Colonic mucosa (tissue), 4 donors: Measurements from ENCODE around the gene RHEX. TPM values are rescaled to one million over a fixed set of nuclear protein-coding genes. Genes with fewer than 3 reads are reported as not detected.

ENCODE experiments used
- DNase-seq: peaks from one replicate; pipeline ENCODE4 v3.0.0-alpha.2; 2020
- H3K27ac ChIP-seq: fragments of 200-600 bp; one replicate; pipeline ENCODE4 v1.8.0; 2021
- H3K27me3 ChIP-seq: fragments of 200-600 bp; one replicate; pipeline ENCODE4 v1.8.0; 2021
- H3K36me3 ChIP-seq: fragments of 200-600 bp; one replicate; pipeline ENCODE4 v1.8.0; 2021
- H3K4me1 ChIP-seq: fragments of 200-600 bp; one replicate; pipeline ENCODE4 v1.8.0; 2021; ENCODE audit warnings: mild to moderate bottlenecking
- H3K4me3 ChIP-seq: fragments of 200-600 bp; one replicate; pipeline ENCODE4 v1.8.0; 2021
- H3K9ac ChIP-seq, 2 donors: one replicate each; pipeline ENCODE4 v1.7.0; 2013; ENCODE audit warnings: control low read depth in 2 of 2, low read depth in 2 of 2, low read length in 2 of 2
- H3K9me3 ChIP-seq: fragments of 200-600 bp; one replicate; pipeline ENCODE4 v1.8.0; 2021
- intact Hi-C: fragments of 100-400 bp; cut with DNase I; formaldehyde crosslinking; loops from one replicate; pipeline ENCODE4 v1.14.1; 2022
- total RNA-seq, 2 donors: library from RNA; stranded (reverse); fragmentation: NEBNext Ultra II Directional in 1 of 2; extraction: Animal tissue kit (Norgen Biotek cat#: 25700) in 1 of 2; gene quantifications; one replicate each; pipeline ENCODE4 v1.2.1, GENCODE V29; 2021
- TF ChIP-seq, protein P1 (sequence below): fragments of 200-600 bp; IDR thresholded peaks from one replicate; pipeline ENCODE4 v1.8.0; 2022; ENCODE audit warnings: antibody characterized with exemption, mild to moderate bottlenecking
- donor health status: healthy.
- donor health status: DM: no; HTN: no; CAD: no.
- donor health status: DM: no; HTN: no; CAD: no.

The RHEX gene
- total RNA-seq, 2 donors from 2014 or later: 1.1 to 1.4 TPM

DNA sequence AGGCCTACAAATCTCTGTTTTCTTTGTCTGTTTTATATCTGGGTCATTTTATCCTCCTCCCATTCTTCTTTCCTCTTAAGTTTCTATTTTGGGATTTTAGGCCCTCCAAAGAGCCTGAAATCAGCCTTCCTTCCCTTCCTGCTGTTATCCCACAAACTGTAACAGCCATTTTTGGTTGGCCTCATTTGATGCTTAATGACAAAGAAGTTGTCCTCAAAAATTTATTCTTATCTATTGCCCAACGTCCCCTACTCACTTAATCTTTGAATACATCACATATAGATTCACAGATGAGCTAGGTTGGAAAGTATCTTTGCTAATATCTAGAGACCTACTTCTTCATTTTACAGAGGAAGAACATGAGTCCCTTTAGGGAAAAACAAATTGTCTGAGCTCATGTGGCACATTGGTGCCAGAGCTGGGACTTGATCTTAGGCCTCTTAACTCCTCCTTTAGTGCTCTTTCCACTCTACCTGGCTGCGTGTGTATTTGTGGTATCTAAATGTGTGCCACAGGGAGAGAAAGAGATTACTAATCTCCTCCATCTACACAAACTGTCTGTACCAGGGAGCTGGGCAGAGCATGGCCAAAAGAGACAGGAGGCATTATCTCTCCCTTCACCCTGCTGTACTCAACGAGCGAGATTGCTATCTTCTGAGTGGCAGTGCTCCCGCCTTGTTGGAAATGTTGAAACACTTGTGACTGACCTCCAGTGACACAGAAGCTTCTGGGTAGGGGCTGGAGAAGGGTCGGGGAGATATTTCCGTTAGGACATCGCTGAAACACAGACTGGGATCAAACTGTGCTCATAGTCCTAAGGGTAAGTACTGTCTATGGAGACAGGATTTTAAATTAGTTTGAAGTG lies 30.1 kb downstream of the RHEX start:
- Histone ChIP-seq H3K9ac (no peak overlapping the region), H3K27me3 (no peaks in the 10 kb centered on the region), H3K4me1 (no peaks in the 10 kb centered on the region), H3K27ac (no peak overlapping the region), H3K4me3 (no peak overlapping the region), H3K36me3 (no peaks in the 10 kb centered on the region), H3K9me3 (no peaks in the 10 kb centered on the region)
- DNase-seq: no peak
- TF ChIP-seq, protein P1, sequence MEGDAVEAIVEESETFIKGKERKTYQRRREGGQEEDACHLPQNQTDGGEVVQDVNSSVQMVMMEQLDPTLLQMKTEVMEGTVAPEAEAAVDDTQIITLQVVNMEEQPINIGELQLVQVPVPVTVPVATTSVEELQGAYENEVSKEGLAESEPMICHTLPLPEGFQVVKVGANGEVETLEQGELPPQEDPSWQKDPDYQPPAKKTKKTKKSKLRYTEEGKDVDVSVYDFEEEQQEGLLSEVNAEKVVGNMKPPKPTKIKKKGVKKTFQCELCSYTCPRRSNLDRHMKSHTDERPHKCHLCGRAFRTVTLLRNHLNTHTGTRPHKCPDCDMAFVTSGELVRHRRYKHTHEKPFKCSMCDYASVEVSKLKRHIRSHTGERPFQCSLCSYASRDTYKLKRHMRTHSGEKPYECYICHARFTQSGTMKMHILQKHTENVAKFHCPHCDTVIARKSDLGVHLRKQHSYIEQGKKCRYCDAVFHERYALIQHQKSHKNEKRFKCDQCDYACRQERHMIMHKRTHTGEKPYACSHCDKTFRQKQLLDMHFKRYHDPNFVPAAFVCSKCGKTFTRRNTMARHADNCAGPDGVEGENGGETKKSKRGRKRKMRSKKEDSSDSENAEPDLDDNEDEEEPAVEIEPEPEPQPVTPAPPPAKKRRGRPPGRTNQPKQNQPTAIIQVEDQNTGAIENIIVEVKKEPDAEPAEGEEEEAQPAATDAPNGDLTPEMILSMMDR: no peak
- intact Hi-C loops: no loop called here

- Histone ChIP-seq H3K9me3 (no peaks in the 10 kb centered on the region), H3K36me3 (no peaks in the 10 kb centered on the region), H3K4me3 (no peak overlapping the region), H3K27ac (no peak overlapping the region), H3K9ac (no peak overlapping the region), H3K4me1 (no peaks in the 10 kb centered on the region), H3K27me3 (no peaks in the 10 kb centered on the region)
- TF ChIP-seq, protein P1: no peak
- DNase-seq: no peak
- intact Hi-C loops: no loop called here
Observed at GRCh38 chr1:206083750-206084149, 30.8 kb downstream of the RHEX start.

DNA sequence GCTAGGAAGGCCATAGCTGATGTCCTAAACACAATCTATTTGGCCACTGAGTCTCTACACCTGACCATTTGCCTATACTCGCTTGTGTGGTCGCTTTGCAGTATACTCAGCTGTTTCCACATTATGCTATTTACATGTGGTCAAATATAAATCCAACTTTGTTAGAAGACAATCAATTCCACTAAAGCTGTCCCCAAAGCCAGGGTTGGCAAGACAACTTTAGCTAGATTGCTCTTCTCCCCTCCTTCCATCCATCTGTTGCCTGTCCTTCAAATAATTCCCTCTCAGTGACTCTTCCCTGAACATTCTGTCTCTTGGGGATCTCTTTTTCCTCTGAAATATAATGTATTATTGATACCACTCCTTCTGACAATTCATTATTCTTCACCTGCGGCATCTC lies 34.1 kb downstream of the RHEX start:
- no peak overlapping the region for H3K4me3 ChIP-seq
- no peak overlapping the region for H3K9ac ChIP-seq
- DNase-seq: no peak
- H3K4me1 ChIP-seq: no peaks in the 10 kb centered on the region
- no peaks in the 10 kb centered on the region for H3K27me3 ChIP-seq
- H3K27ac ChIP-seq: no peak overlapping the region
- TF ChIP-seq, protein P1: no peak
- H3K36me3 ChIP-seq: no peaks in the 10 kb centered on the region
- intact Hi-C loops: no loop called here
- H3K9me3 ChIP-seq: no peaks in the 10 kb centered on the region

GRCh38 chr1:206089341-206089740 lies 36.4 kb downstream of the RHEX start:
- no peaks in the 10 kb centered on the region for H3K27me3 ChIP-seq
- H3K9ac ChIP-seq: no peak overlapping the region
- H3K4me1 ChIP-seq: no peaks in the 10 kb centered on the region
- no peak overlapping the region for H3K27ac ChIP-seq
- no peaks in the 10 kb centered on the region for H3K9me3 ChIP-seq
- H3K36me3 ChIP-seq: no peaks in the 10 kb centered on the region
- intact Hi-C loops: no loop called here
- no peak overlapping the region for H3K4me3 ChIP-seq
- TF ChIP-seq, protein P1: no peak
- DNase-seq: no peak

- H3K27ac ChIP-seq: no peak overlapping the region
- no peak overlapping the region for H3K9ac ChIP-seq
- no peaks in the 10 kb centered on the region for H3K9me3 ChIP-seq
- no peaks in the 10 kb centered on the region for H3K4me1 ChIP-seq
- no peak overlapping the region for H3K4me3 ChIP-seq
- no peaks in the 10 kb centered on the region for H3K27me3 ChIP-seq
- intact Hi-C loops: no loop called here
- no peaks in the 10 kb centered on the region for H3K36me3 ChIP-seq
- TF ChIP-seq, protein P1: no peak
- no peak for DNase-seq
Observed at GRCh38 chr1:206094024-206094423, 41.1 kb downstream of the RHEX start.
